Spinal cord (tissue), 10 donors: ENCODE measurements around the gene AZU1. TPM values are rescaled to one million over a fixed set of nuclear protein-coding genes. Genes with fewer than 3 reads are reported as not detected.
A peak's percentile ranks its signal among the peaks of the same experiment; 100 is the strongest.

Experiments used
- DNase-seq, 6 donors: peaks; one replicate each; pipeline versions ENCODE4 v3.0.0 to v3.0.0-alpha.2; 2013 to 2015; ENCODE audit warnings: low spot score in 6 of 6, low read depth in 4 of 6
- H3K27ac ChIP-seq: one replicate; pipeline ENCODE4 v1.5.1; 2013; ENCODE audit warnings: low read depth, low read length, control low read depth
- H3K27me3 ChIP-seq: one replicate; pipeline ENCODE4 v1.6.1; 2013; ENCODE audit warnings: low read length; ENCODE audit not compliant: control insufficient read depth, insufficient read depth
- H3K36me3 ChIP-seq: one replicate; pipeline ENCODE4 v1.6.1; 2013; ENCODE audit warnings: low read length; ENCODE audit not compliant: control insufficient read depth, insufficient read depth
- H3K4me1 ChIP-seq: one replicate; pipeline ENCODE4 v1.6.1; 2013; ENCODE audit warnings: low read length; ENCODE audit not compliant: control insufficient read depth, insufficient read depth
- H3K4me3 ChIP-seq: one replicate; pipeline ENCODE4 v1.5.1; 2013; ENCODE audit warnings: low read depth, low read length, control low read depth
- H3K9me3 ChIP-seq: one replicate; pipeline ENCODE4 v1.6.1; 2013; ENCODE audit warnings: low read length; ENCODE audit not compliant: control insufficient read depth, insufficient read depth
- WGBS: methylation state at CpG from one replicate; pipeline ENCODE4 v1.1.5; 2013; ENCODE audit warnings: missing lambda C conversion rate; ENCODE audit not compliant: insufficient coverage; 5-methylcytosine and 5-hydroxymethylcytosine counted together
- long read RNA-seq, 4 donors: transcript quantifications; one replicate each; lab custom pipeline, GENCODE V29; 2026
- polyA plus RNA-seq, 2 donors: library from polyadenylated mRNA; unstranded; fragments of 120-200 nt; gene quantifications; one replicate each; pipeline ENCODE4 v1.2.1, GENCODE V29; 2013; ENCODE audit not compliant: insufficient read length in 2 of 2
- total RNA-seq, 2 donors: library from RNA; depleted of rRNA in 1 of 2; stranded (reverse); fragments of 120-200 nt in 1 of 2; fragments of >200 nt in 1 of 2; gene quantifications; one replicate each; pipeline versions ENCODE4 v1.2.3 to v1.2.4, GENCODE V29; 2013 to 2014
- donor health status: healthy.

Gene AZU1
- 10 to 100 TPM in 1 of 2 donors, 1 to 10 TPM in 1; 2.0 to 14.2 TPM for total RNA-seq
- 1 to 10 TPM; 3.0 to 3.6 TPM for polyA plus RNA-seq
- long read RNA-seq, donor 1, result 0 reads
- long read RNA-seq, donor 2, result 0 reads
- long read RNA-seq, donor 3, result 0 reads
- long read RNA-seq, donor 4, partial matches to known transcripts, result 0 of 1 reads
- long read RNA-seq, donor 4, other reads (novel, unspliced or antisense), result 0 of 1 reads

DNA sequence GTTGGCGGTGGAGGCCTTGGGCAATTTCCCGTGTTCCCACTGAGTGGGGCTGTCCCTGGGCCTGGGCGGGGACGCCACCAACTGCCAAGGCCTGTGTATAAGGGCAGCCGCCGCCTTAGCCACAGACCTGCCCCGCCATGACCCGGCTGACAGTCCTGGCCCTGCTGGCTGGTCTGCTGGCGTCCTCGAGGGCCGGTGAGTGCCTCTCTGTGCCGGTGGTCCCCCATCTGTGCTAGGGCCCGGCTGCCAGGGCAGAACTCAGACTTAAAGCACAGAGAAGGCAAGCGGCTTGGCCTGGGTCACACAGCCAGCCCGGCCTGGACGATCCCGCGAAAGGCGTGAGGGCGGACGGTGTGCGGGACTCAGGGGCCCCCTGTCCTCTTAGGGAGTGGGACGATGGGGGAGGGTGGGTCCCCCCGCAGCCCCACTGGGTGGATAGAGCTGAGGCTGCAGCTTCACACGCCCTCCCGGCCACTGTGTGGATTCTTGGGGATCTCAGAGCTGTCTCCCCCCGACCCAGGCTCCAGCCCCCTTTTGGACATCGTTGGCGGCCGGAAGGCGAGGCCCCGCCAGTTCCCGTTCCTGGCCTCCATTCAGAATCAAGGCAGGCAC is at the start of gene AZU1:
TSS of gene AZU1 (plus strand) at position 128 of the 612 bp plus-strand sequence. CDS start at position 138, 10 bp downstream.
- H3K27ac ChIP-seq, result no peak within 1 kb of the TSS
- H3K9me3 ChIP-seq, result no peaks in the 10 kb centered on the region
- no peak for DNase-seq
- H3K4me3 ChIP-seq, result no peak within 1 kb of the TSS
- H3K27me3 ChIP-seq, result no peaks in the 10 kb centered on the region
- WGBS, result 72% methylated on average over 33 of the region's 33 CpGs
- H3K4me1 ChIP-seq, result peaks cover 7% of the 10 kb centered on the region
- no peaks in the 10 kb centered on the region for H3K36me3 ChIP-seq

GRCh38 chr19:778910-779653 is 48.6 kb upstream of the AZU1 start:
- Histone ChIP-seq H3K27me3 (peaks cover 9% of the 10 kb centered on the region), H3K4me3 (no peak overlapping the region), H3K9me3 (no peaks in the 10 kb centered on the region), H3K36me3 (no peaks in the 10 kb centered on the region), H3K27ac (peak overlapping the region; percentile 29), H3K4me1 (peaks cover 22% of the 10 kb centered on the region)
- 63% methylated on average over 36 of the region's 36 CpGs for WGBS
- DNase-seq, result peak in 2 of 6 donors; percentile 23 to 54

DNA sequence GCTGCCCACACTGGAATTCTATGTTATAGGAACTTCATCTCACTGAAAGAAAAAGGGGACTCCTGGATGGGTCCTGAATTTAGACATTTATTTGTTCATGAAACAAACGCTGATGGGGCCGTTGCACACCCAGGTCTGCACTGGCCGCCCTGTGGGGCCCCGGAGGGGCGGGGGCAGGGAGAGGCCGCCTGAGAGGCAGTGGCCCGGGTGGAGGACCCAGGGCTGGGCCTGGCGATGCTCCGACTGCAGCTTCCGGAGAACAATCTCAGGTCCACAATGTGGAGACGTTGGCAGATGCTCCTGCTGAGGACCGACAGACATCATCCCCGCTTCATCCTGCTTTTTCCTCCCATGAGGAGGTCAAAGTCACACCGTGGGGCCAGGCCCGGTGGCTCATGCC is 46.7 kb upstream of the AZU1 start:
- peaks cover 9% of the 10 kb centered on the region for H3K27me3 ChIP-seq
- no peak overlapping the region for H3K4me3 ChIP-seq
- no peaks in the 10 kb centered on the region for H3K9me3 ChIP-seq
- H3K27ac ChIP-seq, result no peak overlapping the region
- DNase-seq, result no peak
- H3K4me1 ChIP-seq, result peaks cover 22% of the 10 kb centered on the region
- WGBS, result 83% methylated on average over 15 of the region's 15 CpGs
- no peaks in the 10 kb centered on the region for H3K36me3 ChIP-seq

GRCh38 chr19:781800-782184 is 45.8 kb upstream of the AZU1 start:
- Histone ChIP-seq H3K4me1 (peaks cover 22% of the 10 kb centered on the region), H3K27ac (peak overlapping the region; percentile 71), H3K9me3 (no peaks in the 10 kb centered on the region), H3K4me3 (no peak overlapping the region), H3K27me3 (peaks cover 9% of the 10 kb centered on the region), H3K36me3 (no peaks in the 10 kb centered on the region)
- 90% methylated on average over 15 of the region's 19 CpGs for WGBS
- no peak for DNase-seq

DNA sequence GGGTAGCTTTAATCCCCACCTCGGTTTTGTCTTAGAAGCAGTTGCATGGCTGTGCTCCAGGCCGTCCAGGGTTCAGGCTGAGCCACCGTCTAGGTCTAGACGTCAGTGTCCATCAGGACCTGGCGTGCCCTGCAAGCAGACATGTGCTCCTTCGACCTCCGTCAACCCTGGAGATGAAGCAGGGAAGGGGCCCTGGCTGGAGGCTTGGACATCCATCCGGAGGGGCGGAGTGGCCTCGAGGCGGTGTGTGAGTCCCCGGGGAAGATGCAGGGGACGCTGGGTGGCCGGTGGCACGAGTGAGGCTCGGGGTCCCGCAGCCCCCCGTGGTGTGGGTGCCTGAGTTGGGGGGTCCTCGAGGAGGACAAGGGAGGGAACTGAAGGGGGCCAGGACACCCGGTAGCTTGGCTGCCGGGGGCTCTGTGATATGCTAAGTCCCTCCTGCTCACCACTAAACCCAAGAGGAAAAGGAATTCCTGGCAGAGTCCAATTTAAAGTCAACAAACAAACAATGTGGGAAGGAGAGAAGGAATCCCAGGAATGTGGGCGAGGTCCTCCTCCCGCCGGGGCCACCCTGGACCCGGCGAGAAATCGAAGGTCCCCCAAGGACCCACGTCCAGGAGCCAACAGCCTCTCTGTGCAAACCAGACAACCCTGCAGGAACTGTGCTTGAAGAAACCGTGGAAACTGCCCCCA is 45.3 kb upstream of the AZU1 start:
- Histone ChIP-seq H3K4me1 (peaks cover 22% of the 10 kb centered on the region), H3K9me3 (no peaks in the 10 kb centered on the region), H3K4me3 (peak overlapping the region; percentile 9), H3K27me3 (peaks cover 9% of the 10 kb centered on the region), H3K36me3 (no peaks in the 10 kb centered on the region), H3K27ac (peak overlapping the region; percentile 71)
- 21% methylated on average over 25 of the region's 29 CpGs for WGBS
- peak in 1 of 6 donors; percentile 50 for DNase-seq

GRCh38 chr19:782878-783668 is 44.6 kb upstream of the AZU1 start:
- Histone ChIP-seq H3K27me3 (peaks cover 9% of the 10 kb centered on the region), H3K36me3 (no peaks in the 10 kb centered on the region), H3K27ac (peak overlapping the region; percentile 71), H3K4me1 (peaks cover 28% of the 10 kb centered on the region), H3K9me3 (no peaks in the 10 kb centered on the region), H3K4me3 (peak overlapping the region; percentile 9)
- WGBS, result 75% methylated on average over 29 of the region's 30 CpGs
- no peak for DNase-seq

DNA sequence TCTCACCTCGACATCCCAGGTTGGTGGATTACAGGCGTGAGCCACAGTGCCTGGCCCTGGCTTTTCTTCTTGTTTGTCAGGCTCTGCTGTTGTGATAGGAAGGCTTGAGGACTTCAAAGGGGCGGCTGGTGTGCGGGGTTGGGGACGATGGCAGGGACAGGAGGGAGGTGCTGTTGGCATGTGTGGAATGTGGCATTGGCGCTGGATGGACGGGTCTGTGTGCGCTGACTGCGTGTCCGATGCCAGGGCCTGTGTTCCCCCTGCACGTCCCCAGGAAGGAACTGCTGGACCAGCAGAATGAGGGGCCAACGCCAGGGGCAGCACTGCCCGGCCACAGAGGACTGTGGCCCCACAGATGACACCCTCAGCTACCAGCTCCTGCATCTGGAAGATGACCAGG is 43.1 kb upstream of the AZU1 start:
- peaks cover 9% of the 10 kb centered on the region for H3K27me3 ChIP-seq
- no peak for DNase-seq
- no peak overlapping the region for H3K27ac ChIP-seq
- no peak overlapping the region for H3K4me3 ChIP-seq
- 87% methylated on average over 13 of the region's 13 CpGs for WGBS
- H3K36me3 ChIP-seq, result no peaks in the 10 kb centered on the region
- H3K4me1 ChIP-seq, result peaks cover 37% of the 10 kb centered on the region
- no peaks in the 10 kb centered on the region for H3K9me3 ChIP-seq

DNA sequence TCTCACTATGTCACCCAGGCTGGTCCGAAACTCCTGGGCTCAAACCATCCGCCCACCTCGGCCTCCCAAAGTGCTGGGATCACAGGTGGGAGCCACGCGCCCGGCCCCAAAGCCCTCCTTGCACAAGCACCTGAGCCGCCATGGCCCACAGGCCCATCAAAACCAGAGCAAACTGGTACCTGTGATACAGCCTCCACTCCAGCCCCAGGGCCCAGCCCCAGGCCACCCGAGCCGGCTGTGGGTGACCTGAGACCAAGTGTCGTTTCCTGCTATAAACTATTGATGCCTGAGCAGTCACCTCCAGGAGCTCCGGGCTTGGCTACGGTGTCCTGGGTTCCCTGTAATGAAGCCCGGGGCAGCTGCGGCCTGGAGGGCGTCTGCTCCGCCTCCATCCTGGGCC is 40.1 kb upstream of the AZU1 start:
- H3K27ac ChIP-seq, result no peak overlapping the region

DNA sequence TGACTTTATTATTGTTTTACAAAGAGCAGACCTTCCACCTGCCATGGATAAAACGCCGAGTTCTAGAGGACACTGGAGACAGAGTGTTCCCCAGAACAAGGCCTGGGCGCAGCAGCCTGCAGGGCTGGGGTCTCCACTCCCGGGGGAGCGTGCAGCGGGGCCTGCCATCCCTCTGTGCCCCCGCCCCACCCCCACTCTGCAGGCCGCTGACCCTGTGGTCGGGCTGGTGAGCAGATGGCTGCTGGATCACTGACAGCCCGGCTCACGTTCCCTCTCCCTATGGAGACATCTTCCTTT is 39.0 kb upstream of the AZU1 start:
- 50% methylated on average over 11 of the region's 11 CpGs for WGBS
- no peaks in the 10 kb centered on the region for H3K36me3 ChIP-seq
- H3K9me3 ChIP-seq, result no peaks in the 10 kb centered on the region
- H3K4me1 ChIP-seq, result peaks cover 40% of the 10 kb centered on the region
- H3K27ac ChIP-seq, result peak overlapping the region; percentile 73
- DNase-seq, result no peak
- no peaks in the 10 kb centered on the region for H3K27me3 ChIP-seq
- no peak overlapping the region for H3K4me3 ChIP-seq

More for the DNA sequence above, 40.1 kb upstream of the AZU1 start:
- WGBS, result 82% methylated on average over 14 of the region's 16 CpGs
- Histone ChIP-seq H3K4me3 (no peak overlapping the region), H3K4me1 (peaks cover 46% of the 10 kb centered on the region), H3K27me3 (peaks cover 3% of the 10 kb centered on the region), H3K9me3 (no peaks in the 10 kb centered on the region), H3K36me3 (no peaks in the 10 kb centered on the region)
- no peak for DNase-seq
